ENCODE measurements around the gene MORN1.

GRCh38 chr1:2363847-2364513 is 27.4 kb downstream of the MORN1 start:
- no peak for TF ChIP-seq CTCF (IDR thresholded peaks at IDR 0.05; ENCODE audit: low read length)
- no peak for TF ChIP-seq EZH2 (IDR thresholded peaks at IDR 0.05; ENCODE audit: borderline replicate concordance, low read length)

Measured in OCI-LY1 (cell line).